Coronary artery (tissue), 2 donors: ENCODE measurements around the gene GEN1.

ENCODE experiments used
- DNase-seq: peaks from one replicate; pipeline ENCODE4 v3.0.0-alpha.2; 2017; ENCODE audit warnings: low spot score
- H3K27ac ChIP-seq, 2 donors: fragments of 200-600 bp; sonication (generic); one replicate each; pipeline ENCODE4 v1.5.1; 2016 to 2019
- H3K4me3 ChIP-seq: fragments of 200-600 bp; sonication (generic); 2 replicates; pipeline ENCODE4 v1.5.1; 2016; ENCODE audit warnings: mild to moderate bottlenecking, moderate library complexity
- TF ChIP-seq, protein P1 (sequence below): fragments of 200-600 bp; sonication (generic); IDR thresholded peaks from one replicate; pipeline ENCODE4 v1.5.1; 2019; ENCODE audit warnings: antibody characterized with exemption

Gene GEN1

GRCh38 chr2:17752892-17753802, 791 bp upstream of the GEN1 start:
- peak overlapping the region; percentile 93 for H3K4me3 ChIP-seq
- TF ChIP-seq, protein P1, sequence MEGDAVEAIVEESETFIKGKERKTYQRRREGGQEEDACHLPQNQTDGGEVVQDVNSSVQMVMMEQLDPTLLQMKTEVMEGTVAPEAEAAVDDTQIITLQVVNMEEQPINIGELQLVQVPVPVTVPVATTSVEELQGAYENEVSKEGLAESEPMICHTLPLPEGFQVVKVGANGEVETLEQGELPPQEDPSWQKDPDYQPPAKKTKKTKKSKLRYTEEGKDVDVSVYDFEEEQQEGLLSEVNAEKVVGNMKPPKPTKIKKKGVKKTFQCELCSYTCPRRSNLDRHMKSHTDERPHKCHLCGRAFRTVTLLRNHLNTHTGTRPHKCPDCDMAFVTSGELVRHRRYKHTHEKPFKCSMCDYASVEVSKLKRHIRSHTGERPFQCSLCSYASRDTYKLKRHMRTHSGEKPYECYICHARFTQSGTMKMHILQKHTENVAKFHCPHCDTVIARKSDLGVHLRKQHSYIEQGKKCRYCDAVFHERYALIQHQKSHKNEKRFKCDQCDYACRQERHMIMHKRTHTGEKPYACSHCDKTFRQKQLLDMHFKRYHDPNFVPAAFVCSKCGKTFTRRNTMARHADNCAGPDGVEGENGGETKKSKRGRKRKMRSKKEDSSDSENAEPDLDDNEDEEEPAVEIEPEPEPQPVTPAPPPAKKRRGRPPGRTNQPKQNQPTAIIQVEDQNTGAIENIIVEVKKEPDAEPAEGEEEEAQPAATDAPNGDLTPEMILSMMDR = no peak
- peak overlapping the region; percentile 88 to 96 for H3K27ac ChIP-seq
- DNase-seq = peak; percentile 80

DNA sequence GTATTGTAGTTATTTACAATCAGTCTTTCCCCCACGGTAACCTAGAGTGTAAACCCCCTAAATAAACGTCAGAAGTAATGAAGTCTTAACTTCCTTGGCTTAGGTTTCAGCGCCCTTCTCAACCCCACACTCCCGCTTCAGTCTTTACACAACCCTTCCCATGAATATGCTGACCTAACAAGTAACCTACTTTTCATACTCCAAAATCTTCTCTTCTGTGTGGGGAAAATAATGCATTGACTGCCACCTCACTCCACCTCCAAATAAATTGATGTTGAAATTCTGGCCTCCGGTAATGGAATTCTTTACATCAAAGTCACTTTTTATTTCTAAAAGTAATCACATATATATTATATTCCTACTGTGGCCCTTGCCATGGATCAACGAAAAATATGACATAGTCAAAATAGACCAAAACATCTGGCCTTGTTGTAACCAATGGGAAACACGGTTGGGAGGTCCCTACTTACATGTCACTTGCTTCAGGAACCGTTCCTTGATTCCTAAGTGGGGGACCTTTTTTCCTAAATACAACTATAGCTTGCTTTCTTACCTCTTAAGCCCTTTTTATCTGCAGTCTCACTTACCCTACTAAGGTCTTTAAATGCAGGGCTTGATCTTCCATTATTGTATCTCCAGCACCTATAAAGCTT, 961 bp downstream of the GEN1 start:
- Histone ChIP-seq H3K4me3 (peak overlapping the region; percentile 93), H3K27ac (no peak overlapping the region)
- TF ChIP-seq, protein P1 = no peak
- DNase-seq = no peak

GRCh38 chr2:17756668-17757067, 2.7 kb downstream of the GEN1 start:
- TF ChIP-seq, protein P1 = no peak
- Histone ChIP-seq H3K4me3 (no peak overlapping the region), H3K27ac (no peak overlapping the region)
- no peak for DNase-seq

GRCh38 chr2:17757321-17757720, 3.4 kb downstream of the GEN1 start:
- H3K4me3 ChIP-seq = no peak overlapping the region
- DNase-seq = no peak
- no peak overlapping the region for H3K27ac ChIP-seq
- TF ChIP-seq, protein P1 = no peak

DNA sequence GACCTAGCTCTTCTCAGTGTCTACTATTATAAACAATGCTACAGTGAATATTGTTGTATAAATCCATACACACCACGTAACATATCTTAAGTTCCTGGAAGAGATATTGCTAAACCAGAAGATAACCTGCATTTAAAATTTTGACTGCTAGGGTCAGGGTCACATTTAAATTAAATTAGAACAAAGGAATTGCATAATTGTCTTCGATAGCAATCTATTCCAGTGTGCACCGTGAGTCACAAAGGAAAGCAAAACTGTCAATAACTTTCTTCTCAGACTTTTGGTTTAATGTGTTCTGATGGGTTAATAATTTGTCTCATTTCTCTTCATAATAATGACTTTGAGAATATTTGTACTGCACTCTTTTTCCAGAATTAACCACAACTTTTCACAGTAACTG, 4.2 kb downstream of the GEN1 start:
- no peak for DNase-seq
- no peak overlapping the region for H3K4me3 ChIP-seq
- no peak overlapping the region for H3K27ac ChIP-seq

GRCh38 chr2:17759805-17760204, 5.9 kb downstream of the GEN1 start:
- DNase-seq = no peak
- H3K27ac ChIP-seq = no peak overlapping the region

More for the DNA sequence above, 4.2 kb downstream of the GEN1 start:
- TF ChIP-seq, protein P1 = no peak

More at GRCh38 chr2:17759805-17760204, 5.9 kb downstream of the GEN1 start:
- no peak overlapping the region for H3K4me3 ChIP-seq
- TF ChIP-seq, protein P1 = no peak
